IPS-15b (cell line): Measurements from ENCODE around the gene HSPH1.

Experiments
- H3K27me3 ChIP-seq: one replicate; pipeline ENCODE4 v1.6.1; 2013; ENCODE audit warnings: low read length; ENCODE audit not compliant: control insufficient read depth, insufficient read depth
- H3K36me3 ChIP-seq: one replicate; pipeline ENCODE4 v1.6.1; 2013; ENCODE audit warnings: low read length; ENCODE audit not compliant: control insufficient read depth, insufficient read depth
- H3K4me1 ChIP-seq: one replicate; pipeline ENCODE4 v1.6.1; 2013; ENCODE audit warnings: mild to moderate bottlenecking, low read length; ENCODE audit not compliant: control insufficient read depth, insufficient read depth
- H3K4me3 ChIP-seq: one replicate; pipeline ENCODE4 v1.5.1; 2013; ENCODE audit warnings: low read depth, low read length
- H3K9ac ChIP-seq: one replicate; pipeline ENCODE4 v1.6.1; 2013; ENCODE audit warnings: low read depth, mild to moderate bottlenecking, low read length
- H3K9me3 ChIP-seq: one replicate; pipeline ENCODE4 v1.6.1; 2013; ENCODE audit warnings: mild to moderate bottlenecking, low read length; ENCODE audit not compliant: control insufficient read depth, insufficient read depth

The HSPH1 gene

DNA sequence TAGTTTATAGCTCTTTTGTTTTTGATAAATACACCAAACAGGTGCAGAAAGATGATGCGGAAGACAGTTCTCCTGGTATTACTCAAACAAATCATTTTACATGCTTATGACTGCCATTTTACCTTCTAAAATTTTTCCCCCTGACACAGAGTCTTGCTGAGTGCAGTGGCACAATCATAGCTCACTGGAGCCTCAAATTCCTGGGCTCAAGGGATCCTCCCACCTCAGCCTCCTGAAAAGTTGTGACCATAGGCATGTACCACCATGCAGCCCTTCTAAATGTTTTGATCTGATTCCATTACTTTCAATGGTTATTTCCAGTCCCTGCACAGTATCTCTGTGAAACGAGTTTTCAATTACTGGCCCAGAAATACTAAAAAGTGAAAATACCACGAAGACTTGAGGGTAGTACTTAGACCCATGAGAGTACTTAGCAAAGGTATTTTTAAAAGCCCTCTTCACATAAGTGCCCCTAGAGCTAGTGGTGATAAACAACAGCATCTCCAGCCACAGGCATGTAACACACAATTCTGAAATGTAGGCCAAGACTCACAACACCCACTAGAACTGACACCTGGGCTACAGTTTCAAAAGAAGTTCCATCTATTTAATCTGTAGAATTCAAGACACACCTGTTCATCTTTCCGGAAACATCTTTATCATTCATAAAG is 11.3 kb downstream of the HSPH1 start:
- Histone ChIP-seq H3K4me3 (no peak overlapping the region), H3K9me3 (no peaks in the 10 kb centered on the region), H3K4me1 (no peaks in the 10 kb centered on the region), H3K9ac (no peak overlapping the region), H3K27me3 (no peaks in the 10 kb centered on the region), H3K36me3 (peaks cover 14% of the 10 kb centered on the region)

DNA sequence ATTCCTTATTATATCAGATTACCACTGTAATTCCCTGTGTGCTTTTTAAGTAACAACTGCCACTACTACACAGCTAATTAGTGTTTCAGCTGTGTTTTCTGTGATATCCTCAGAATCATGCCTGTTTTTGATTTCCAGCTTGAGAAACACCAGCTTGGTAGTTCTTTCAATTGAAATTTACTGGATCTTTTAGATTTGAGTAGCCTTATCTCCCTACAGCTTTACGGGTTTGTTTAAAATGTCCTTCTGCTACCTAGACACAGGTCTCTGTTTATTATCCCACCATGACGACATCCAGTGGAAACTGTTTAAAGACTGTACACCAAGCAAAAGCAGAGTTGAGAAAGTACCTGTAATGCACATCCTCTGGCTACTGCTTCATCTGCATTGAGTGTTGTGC is 12.1 kb downstream of the HSPH1 start:
- no peaks in the 10 kb centered on the region for H3K9me3 ChIP-seq
- no peaks in the 10 kb centered on the region for H3K27me3 ChIP-seq
- no peak overlapping the region for H3K4me3 ChIP-seq
- H3K4me1 ChIP-seq, result no peaks in the 10 kb centered on the region
- H3K36me3 ChIP-seq, result peaks cover 16% of the 10 kb centered on the region
- H3K9ac ChIP-seq, result no peak overlapping the region

DNA sequence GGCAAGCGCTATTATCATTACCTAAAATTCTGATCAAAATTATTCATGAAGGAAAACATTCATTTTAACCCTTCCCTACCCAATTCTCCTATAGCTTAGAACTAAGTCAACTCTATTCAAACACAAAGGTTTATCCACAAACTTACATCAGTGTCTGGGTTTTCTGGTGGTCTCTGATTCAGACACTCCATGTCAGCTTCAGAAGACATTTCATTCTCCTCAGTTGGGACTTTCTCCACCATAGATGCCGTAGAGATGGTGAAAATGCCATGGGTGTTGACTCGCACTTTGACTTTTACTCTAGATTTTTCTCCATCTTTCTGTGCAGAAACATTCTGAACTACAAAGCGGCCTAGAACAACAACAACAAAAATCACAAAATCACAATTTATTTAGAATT is 16.3 kb downstream of the HSPH1 start:
- no peaks in the 10 kb centered on the region for H3K4me1 ChIP-seq
- no peaks in the 10 kb centered on the region for H3K9me3 ChIP-seq
- no peak overlapping the region for H3K9ac ChIP-seq
- no peaks in the 10 kb centered on the region for H3K27me3 ChIP-seq
- no peak overlapping the region for H3K4me3 ChIP-seq
- H3K36me3 ChIP-seq, result peaks cover 21% of the 10 kb centered on the region

DNA sequence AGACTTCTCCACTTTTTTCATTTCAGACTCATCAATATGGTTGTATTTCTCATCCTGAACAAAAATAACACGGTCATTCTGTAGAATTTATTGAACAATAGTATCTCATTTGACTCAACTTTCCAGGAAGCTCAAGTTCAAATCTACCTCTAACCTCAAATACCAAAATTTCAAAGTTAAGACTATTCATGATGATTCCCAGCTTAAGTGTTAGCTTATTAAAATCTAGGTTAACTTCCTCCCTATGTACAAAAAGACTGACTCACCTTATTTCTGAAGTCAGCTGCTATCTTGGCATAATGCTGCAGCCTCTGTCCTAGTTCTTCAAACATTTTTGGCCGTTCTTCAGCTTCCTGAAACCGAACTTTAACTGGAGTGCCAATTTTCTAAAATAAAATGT is 23.2 kb downstream of the HSPH1 start:
- peaks cover 29% of the 10 kb centered on the region for H3K36me3 ChIP-seq
- H3K27me3 ChIP-seq, result no peaks in the 10 kb centered on the region
- H3K4me3 ChIP-seq, result no peak overlapping the region
- H3K4me1 ChIP-seq, result no peaks in the 10 kb centered on the region
- no peak overlapping the region for H3K9ac ChIP-seq
- no peaks in the 10 kb centered on the region for H3K9me3 ChIP-seq

DNA sequence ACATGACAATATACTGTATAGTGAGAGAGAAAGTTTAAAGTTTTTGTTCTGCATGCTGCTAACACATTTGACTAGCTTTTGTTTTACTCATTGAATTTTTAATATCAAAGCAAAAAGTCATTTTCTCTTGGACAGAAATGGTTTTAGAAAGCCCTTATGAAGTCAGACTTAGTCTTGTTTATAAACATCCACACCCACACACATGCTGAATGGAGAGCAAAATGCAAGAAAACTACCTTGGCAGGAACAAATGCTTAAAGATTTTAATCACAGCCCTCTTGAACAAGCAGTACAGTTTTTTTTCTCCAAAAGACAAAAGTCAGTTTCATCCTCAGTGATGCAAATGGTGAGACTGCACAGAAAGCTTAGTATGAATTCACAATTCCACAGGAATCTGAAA is 25.0 kb downstream of the HSPH1 start:
- H3K27me3 ChIP-seq, result no peaks in the 10 kb centered on the region
- no peaks in the 10 kb centered on the region for H3K9me3 ChIP-seq
- peaks cover 20% of the 10 kb centered on the region for H3K36me3 ChIP-seq
- H3K4me3 ChIP-seq, result no peak overlapping the region
- no peak overlapping the region for H3K9ac ChIP-seq
- no peaks in the 10 kb centered on the region for H3K4me1 ChIP-seq

DNA sequence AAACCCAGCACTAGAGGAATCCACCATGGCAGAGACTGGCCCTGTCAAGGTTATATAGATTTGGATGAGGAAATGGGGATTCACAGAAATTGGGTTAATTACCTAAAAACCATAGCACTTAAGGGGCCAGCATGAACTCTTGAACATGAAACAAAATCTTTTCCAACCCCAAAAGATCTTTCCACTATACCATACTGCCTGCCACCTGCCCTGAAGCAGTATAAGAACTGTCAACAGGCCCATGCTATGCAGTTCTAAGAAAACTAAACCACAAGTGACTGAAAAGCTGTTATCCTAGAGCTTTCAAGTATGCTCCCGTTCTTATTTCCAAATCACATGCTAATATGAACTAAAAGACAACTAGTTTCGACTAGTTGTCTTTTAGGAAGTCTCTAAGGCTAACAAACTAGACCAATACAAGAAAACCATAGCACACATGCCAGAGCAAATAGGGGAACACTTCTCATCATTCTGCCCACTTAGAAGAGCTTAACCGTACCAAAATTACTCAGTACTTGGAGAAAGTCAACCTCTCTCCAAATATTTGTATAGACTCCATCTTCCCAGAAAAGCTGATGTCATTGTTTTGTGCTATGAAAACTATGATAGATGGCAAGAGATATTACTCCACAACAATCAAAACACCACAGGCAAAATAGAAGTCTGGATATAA is 27.5 kb downstream of the HSPH1 start:
- Histone ChIP-seq H3K4me1 (peaks cover 3% of the 10 kb centered on the region), H3K27me3 (no peaks in the 10 kb centered on the region), H3K9ac (no peak overlapping the region), H3K36me3 (peaks cover 17% of the 10 kb centered on the region), H3K9me3 (no peaks in the 10 kb centered on the region), H3K4me3 (no peak overlapping the region)

DNA sequence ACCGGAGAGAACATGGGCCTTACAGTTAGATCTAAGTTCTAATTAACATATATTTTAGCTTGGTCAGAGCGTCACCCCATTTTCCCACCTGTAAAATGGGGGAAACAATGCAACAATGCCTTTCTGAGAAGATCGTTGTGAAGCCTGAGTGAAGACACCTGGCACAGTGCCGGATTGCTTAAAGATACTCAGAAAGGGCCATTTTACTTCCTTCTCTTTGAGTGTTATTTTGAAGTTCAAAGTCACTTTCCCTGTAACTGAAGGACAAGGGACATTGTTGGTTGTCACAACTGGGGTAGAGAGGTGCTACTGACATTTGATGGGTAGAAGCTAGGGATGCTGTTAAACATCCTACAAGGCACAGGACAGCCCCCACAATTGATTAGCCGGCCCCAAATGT is 28.1 kb downstream of the HSPH1 start:
- Histone ChIP-seq H3K4me3 (no peak overlapping the region), H3K9me3 (no peaks in the 10 kb centered on the region), H3K27me3 (no peaks in the 10 kb centered on the region), H3K9ac (no peak overlapping the region), H3K4me1 (peaks cover 3% of the 10 kb centered on the region), H3K36me3 (peaks cover 12% of the 10 kb centered on the region)

DNA sequence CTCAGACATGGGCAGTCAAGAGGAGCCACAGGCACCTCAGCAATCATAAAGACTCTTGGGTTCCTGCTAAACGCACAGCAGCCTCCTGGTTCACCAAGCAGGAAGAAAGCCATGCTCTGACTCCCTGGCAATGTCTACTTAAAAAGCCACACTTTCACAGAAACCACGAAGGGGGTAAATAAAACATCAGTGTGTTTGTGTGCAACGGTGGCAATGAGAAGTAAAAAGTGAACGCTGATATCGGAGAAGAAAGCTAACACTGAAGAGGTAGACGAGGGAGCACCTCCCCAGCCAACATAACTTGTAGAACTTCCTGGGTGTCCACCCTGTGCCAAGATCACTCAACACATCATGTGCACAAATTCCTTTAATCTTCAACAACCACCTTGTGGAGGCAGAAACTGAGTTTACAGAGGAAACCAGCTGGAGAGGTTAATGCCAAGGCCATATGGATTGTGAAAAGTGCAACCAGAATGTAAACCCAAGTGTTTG is 30.2 kb downstream of the HSPH1 start:
- H3K9ac ChIP-seq, result no peak overlapping the region
- no peaks in the 10 kb centered on the region for H3K9me3 ChIP-seq
- no peak overlapping the region for H3K4me3 ChIP-seq
- no peaks in the 10 kb centered on the region for H3K27me3 ChIP-seq
- no peaks in the 10 kb centered on the region for H3K36me3 ChIP-seq
- H3K4me1 ChIP-seq, result peaks cover 3% of the 10 kb centered on the region

DNA sequence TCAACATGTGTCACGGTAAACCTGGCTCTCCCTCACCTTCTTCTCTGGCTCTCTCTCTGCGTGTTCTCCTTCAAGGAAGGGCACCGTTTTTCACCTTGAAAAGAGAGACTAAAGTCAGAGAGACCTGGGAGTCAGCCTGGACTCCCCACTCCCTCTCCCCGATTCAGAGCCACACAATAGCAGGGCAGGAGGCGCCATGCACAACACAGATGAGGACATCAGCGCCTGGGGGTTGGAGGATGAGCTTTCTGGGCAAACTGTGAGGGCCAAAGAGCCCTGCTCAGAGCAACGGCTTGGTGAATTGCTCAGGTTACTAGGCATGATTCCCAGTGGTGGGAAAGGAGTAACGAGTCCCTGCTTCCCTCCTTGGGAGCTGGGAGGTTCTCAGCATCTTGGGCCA is 32.3 kb downstream of the HSPH1 start:
- Histone ChIP-seq H3K9me3 (no peaks in the 10 kb centered on the region), H3K36me3 (no peaks in the 10 kb centered on the region), H3K27me3 (no peaks in the 10 kb centered on the region), H3K9ac (no peak overlapping the region), H3K4me1 (peaks cover 3% of the 10 kb centered on the region), H3K4me3 (no peak overlapping the region)

DNA sequence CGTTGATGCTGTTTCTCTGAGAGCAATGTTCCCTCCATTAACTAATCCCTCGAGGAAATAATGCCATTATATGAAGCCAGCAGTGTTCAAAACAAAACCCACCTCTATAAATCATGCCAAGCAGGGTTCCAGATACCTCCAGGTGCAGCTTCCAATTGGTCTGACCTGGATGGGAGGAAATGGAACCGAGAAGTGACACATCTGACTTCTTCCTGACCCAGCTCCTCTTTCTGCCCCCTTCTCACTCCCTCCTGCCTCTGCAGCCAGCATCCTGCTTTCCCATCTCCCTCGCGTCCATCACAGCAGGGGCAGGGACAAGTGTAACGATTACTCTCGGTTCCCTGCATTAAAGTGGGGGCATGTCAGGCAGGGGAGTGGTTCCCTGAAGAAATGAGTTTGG is 37.5 kb downstream of the HSPH1 start:
- no peaks in the 10 kb centered on the region for H3K36me3 ChIP-seq
- H3K4me1 ChIP-seq, result peaks cover 5% of the 10 kb centered on the region
- no peak overlapping the region for H3K4me3 ChIP-seq
- no peaks in the 10 kb centered on the region for H3K9me3 ChIP-seq
- no peaks in the 10 kb centered on the region for H3K27me3 ChIP-seq
- H3K9ac ChIP-seq, result no peak overlapping the region

DNA sequence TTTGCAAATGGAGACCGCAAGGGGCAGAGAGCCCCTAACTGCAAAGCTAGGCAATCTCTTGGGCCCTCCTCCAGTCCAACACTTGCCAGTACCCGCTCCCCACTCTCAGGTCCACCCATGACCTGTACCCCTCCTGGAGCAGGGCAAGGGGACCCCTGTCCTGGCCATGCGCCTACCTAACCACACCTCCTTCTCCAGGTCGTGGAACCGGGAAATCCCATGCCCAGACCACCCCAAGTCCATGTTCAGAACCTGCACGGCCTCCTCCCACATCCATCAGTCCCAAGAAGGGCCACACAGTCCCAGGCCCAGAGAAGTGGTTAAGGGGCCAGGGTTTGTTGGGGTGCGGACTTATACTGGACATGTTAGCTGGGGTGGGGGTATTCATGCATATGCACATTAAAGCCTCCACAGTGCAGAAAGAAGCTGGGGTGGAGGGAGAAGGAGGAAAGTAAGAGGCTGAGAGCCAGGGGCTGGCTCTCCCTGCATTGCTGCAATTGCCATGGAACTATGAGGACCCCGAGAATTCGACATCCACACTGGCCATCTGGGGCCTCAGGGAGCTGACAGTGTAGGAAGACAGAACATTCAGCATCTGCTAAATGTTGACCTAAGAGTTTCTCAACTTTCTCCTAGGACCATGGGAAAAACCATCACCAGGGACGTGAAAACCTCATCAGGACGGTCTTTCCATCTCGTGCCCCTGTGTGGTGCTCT is 39.0 kb downstream of the HSPH1 start:
- no peaks in the 10 kb centered on the region for H3K27me3 ChIP-seq
- peaks cover 5% of the 10 kb centered on the region for H3K4me1 ChIP-seq
- no peaks in the 10 kb centered on the region for H3K36me3 ChIP-seq
- H3K9ac ChIP-seq, result no peak overlapping the region
- no peaks in the 10 kb centered on the region for H3K9me3 ChIP-seq
- no peak overlapping the region for H3K4me3 ChIP-seq

DNA sequence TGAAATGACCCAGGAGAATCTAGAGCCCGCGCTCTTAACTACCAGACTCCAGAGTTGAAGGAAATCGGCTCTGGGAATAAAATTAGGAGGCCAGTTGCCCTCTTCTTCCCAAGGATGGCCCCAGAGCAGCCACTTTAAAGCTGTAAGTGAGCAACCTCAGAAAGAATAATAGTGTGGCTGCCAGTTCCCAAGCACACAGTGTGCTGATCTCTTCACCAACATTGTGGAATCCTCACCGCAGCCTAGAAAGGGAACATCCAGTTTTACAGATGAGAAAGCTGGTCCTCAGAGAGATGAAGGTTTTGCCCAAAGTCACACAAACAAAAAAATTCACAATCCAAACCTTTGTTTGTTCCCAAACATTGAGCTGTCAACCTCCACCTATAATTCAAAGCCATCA is 39.6 kb downstream of the HSPH1 start:
- no peak overlapping the region for H3K4me3 ChIP-seq
- H3K36me3 ChIP-seq, result no peaks in the 10 kb centered on the region
- no peak overlapping the region for H3K9ac ChIP-seq
- H3K4me1 ChIP-seq, result peaks cover 5% of the 10 kb centered on the region
- H3K9me3 ChIP-seq, result no peaks in the 10 kb centered on the region
- no peaks in the 10 kb centered on the region for H3K27me3 ChIP-seq
